HL-60 (cell line): ENCODE results near the gene KRTAP9-6.

Experiments used
- CTCF ChIP-seq: IDR thresholded peaks from one replicate; pipeline ENCODE4 v1.5.1; 2011; ENCODE audit warnings: low read length, control low read depth, inconsistent platforms; ENCODE audit not compliant: insufficient read depth
- GABPA ChIP-seq: IDR thresholded peaks from 2 replicates; pipeline ENCODE4 v1.6.1; 2012; ENCODE audit warnings: low read depth
- POLR2AphosphoS5 ChIP-seq: IDR thresholded peaks from 2 replicates; pipeline ENCODE4 v1.6.1; 2012; ENCODE audit warnings: low read depth
- REST ChIP-seq: IDR thresholded peaks from 2 replicates; pipeline ENCODE4 v1.6.1; 2012; ENCODE audit warnings: low read depth; ENCODE audit not compliant: insufficient replicate concordance
- SPI1 ChIP-seq: IDR thresholded peaks from 2 replicates; pipeline ENCODE4 v1.6.1; 2012; ENCODE audit warnings: low read depth, mild to moderate bottlenecking, borderline replicate concordance

GRCh38 chr17:41301204-41301790 lies 36.1 kb downstream of the KRTAP9-6 start:
- no peak for TF ChIP-seq SPI1
- no peak for TF ChIP-seq CTCF
- TF ChIP-seq REST: no peak
- TF ChIP-seq GABPA: no peak
- TF ChIP-seq POLR2AphosphoS5: no peak
